GM12875 (cell line): ENCODE measurements around the gene PPP4R2.

Experiments
- H3K4me3 ChIP-seq: one replicate; pipeline ENCODE4 v1.5.1; 2011; ENCODE audit warnings: low read depth, low read length, control low read depth
- CTCF ChIP-seq: IDR thresholded peaks from 2 replicates; pipeline ENCODE4 v1.5.1; 2011; ENCODE audit warnings: low read depth, mild to moderate bottlenecking, control low read depth, inconsistent platforms, low read length, moderate library complexity, borderline replicate concordance; ENCODE audit not compliant: insufficient read depth

The PPP4R2 gene

DNA sequence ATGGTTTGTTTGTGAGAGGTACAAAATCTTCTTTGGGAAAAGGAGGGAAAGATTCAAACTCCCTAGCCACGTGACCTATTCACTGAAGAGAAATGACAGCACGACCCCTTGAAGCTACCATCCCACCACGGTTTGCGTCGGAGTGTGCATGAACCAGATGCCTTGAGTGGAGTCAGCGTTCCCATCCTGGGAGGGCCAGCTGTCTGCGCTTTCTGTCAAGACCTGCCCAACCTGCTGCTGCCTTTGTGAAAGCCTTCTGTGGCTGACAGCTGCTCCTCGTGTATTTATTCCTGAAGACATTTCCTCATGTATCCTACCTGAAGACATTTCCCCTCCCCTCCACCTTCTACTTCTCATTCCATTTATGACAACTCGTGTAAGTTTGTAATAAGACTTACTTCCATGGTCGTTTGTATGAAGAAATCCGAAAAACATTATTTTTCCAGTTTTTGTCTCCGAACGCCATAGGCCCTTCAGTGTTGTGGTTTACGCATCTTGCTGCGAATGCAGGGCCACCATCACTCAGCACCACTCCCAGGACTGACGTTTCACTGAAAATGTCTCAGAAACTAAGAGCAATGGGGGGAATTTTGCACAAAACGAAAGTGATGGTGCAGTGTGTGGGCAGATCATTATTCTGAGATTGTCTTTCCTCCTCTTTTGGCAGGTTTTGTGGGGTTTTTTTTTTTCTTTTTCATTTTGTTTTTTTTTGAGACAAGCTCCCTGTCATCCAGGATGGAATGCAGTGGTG is 83.8 kb downstream of the PPP4R2 start:
- no peak for TF ChIP-seq CTCF

DNA sequence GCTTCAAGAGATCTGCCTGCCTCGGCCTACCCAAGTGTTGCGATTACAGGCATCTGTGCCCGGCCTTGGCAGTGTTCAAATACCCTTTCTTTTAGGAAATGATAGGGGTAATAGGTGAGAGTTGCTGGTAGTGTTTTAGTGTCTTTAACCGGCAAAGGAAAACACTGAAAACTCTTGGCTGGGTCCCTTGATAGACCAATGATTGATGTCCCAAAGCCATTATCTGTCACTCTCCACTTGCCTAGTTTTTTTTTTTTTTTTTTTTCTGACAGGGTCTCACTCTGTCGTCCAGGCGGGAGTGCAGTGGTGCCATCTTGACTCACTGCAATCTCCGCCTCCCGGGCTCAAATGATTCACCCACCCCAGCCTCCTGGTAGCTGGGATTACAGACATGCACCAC is 84.5 kb downstream of the PPP4R2 start:
- H3K4me3 ChIP-seq, result no peak overlapping the region
- TF ChIP-seq CTCF, result no peak

More for the DNA sequence above, 83.8 kb downstream of the PPP4R2 start:
- no peak overlapping the region for H3K4me3 ChIP-seq

GRCh38 chr3:73084170-73084569 is 87.6 kb downstream of the PPP4R2 start:
- no peak for TF ChIP-seq CTCF
- H3K4me3 ChIP-seq, result no peak overlapping the region

DNA sequence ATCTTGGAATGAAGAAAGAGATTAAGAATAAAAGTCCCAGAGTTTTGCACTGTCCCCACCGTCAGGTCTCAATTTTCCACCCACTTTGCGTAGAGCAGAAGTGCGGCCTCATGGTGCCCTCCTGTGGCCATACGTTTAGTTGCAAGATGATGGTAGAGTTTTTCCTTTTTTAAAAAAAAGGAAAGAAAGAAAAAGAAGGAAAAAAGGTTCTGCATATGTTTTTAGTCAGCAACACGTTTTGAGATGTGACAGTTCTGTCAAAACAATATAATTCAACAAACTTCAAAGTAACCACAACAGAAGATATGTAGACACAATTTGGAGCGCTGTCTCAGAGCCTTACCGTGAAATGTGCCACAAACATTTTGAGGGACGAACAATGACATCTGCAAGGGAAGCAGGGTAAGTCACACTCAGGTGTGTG is 89.5 kb downstream of the PPP4R2 start:
- peak; percentile 56; the same call in 1 of the 2 replicates for TF ChIP-seq CTCF
- H3K4me3 ChIP-seq, result no peak overlapping the region

- TF ChIP-seq CTCF, result peak; percentile 32; the same call in 1 of the 2 replicates
- no peak overlapping the region for H3K4me3 ChIP-seq
Observed at GRCh38 chr3:73094129-73094528, 97.5 kb downstream of the PPP4R2 start.

DNA sequence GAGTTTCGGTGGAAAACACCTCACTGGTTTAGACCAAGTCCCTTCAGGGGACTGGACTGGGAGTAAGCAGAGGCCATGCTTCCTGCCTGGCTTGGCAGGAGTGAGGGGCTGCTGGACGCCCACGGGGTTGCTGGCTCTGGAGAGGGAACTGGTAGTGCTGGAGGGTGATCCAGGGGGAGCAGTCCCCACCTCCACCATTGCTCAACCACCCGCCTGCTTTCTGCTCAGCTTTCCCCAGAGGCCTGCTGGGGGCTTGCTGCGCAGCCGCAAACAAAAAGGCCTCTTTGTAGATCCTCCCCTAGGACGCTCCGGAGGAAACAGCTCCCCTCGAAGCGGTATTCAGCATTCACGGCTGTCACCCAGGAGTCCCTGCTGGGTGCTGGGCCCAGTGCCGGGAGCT is 98.3 kb downstream of the PPP4R2 start:
- no peak for TF ChIP-seq CTCF
- no peak overlapping the region for H3K4me3 ChIP-seq

DNA sequence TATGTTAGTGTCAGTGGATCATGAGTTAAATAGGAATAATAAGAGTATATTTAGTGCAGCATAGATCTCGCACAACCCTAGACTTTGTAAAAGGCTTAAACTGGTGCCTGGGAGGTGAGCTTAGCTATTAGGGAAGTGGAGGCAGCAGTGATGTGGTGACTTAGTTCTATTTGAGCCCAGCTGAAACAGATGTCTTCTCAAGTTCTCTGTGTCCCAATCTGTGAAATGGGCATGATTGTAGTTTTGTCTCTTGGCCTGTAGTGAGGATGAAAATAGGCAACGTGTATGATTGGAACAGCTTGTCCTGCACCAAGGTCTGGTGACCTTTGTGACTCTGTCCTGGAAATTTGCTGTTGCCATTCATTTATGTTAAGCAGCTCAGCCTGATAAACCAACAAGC is 99.6 kb downstream of the PPP4R2 start:
- TF ChIP-seq CTCF, result no peak
- H3K4me3 ChIP-seq, result no peak overlapping the region
